CD8-positive, alpha-beta memory T cell (primary cell): ENCODE measurements around the gene NTM. TPM values are rescaled to one million over a fixed set of nuclear protein-coding genes. Genes with fewer than 3 reads are reported as not detected.

ENCODE experiments used
- CTCF ChIA-PET: fragments of 350-600 bp; sonication (Branson Sonifier 250); formaldehyde crosslinking; loops from one replicate; lab custom pipeline; 2021; ENCODE audit warnings: antibody characterized with exemption; lab: Charles Lee
- POLR2A ChIA-PET: fragments of 350-600 bp; sonication (Branson Sonifier 250); formaldehyde crosslinking; loops from one replicate; lab custom pipeline; 2021; ENCODE audit warnings: antibody characterized with exemption; lab: Charles Lee
- DNase-seq, 5 donors: peaks; one replicate each; pipeline versions ENCODE4 v3.0.0 to v3.0.0-alpha.2; 2020 to 2022; ENCODE audit warnings: mixed read lengths in 1 of 5
- H3K27ac ChIP-seq: one replicate; pipeline ENCODE4 v1.7.0; 2013; ENCODE audit warnings: low read depth, mild to moderate bottlenecking, low read length, moderate library complexity
- H3K27me3 ChIP-seq: 2 replicates; pipeline ENCODE4 v1.7.0; 2013; ENCODE audit warnings: low read length, mild to moderate bottlenecking; ENCODE audit not compliant: insufficient read depth, poor library complexity, severe bottlenecking
- H3K36me3 ChIP-seq: 2 replicates; pipeline ENCODE4 v1.7.0; 2013; ENCODE audit warnings: mild to moderate bottlenecking, low read length, moderate library complexity; ENCODE audit not compliant: insufficient read depth
- H3K4me1 ChIP-seq: 2 replicates; pipeline ENCODE4 v1.7.0; 2013; ENCODE audit warnings: mild to moderate bottlenecking, low read length, moderate library complexity; ENCODE audit not compliant: insufficient read depth
- H3K4me3 ChIP-seq: 2 replicates; pipeline ENCODE4 v1.7.0; 2013; ENCODE audit warnings: mild to moderate bottlenecking, low read length
- H3K9me3 ChIP-seq: 2 replicates; pipeline ENCODE4 v1.7.0; 2013; ENCODE audit warnings: mild to moderate bottlenecking, low read length
- H3K27ac Mint-ChIP-seq, 8 donors: one replicate each; pipeline ENCODE4 v1.8.0; 2020 to 2021; ENCODE audit warnings: mixed read lengths in 8 of 8, mild to moderate bottlenecking in 6 of 8, inconsistent platforms in 3 of 8, moderate library complexity in 3 of 8
- H3K27me3 Mint-ChIP-seq, 2 donors: one replicate each; pipeline ENCODE4 v1.8.0; 2020 to 2021; ENCODE audit warnings: mixed read lengths in 2 of 2, mild to moderate bottlenecking in 1 of 2, moderate library complexity in 1 of 2
- H3K36me3 Mint-ChIP-seq, 3 donors: one replicate each; pipeline ENCODE4 v1.8.0; 2020 to 2021; ENCODE audit warnings: mixed read lengths in 3 of 3, inconsistent platforms in 1 of 3, mild to moderate bottlenecking in 1 of 3
- H3K4me1 Mint-ChIP-seq, 3 donors: one replicate each; pipeline ENCODE4 v1.8.0; 2020 to 2021; ENCODE audit warnings: mixed read lengths in 3 of 3, inconsistent platforms in 1 of 3, mild to moderate bottlenecking in 1 of 3
- H3K4me3 Mint-ChIP-seq, 7 donors: one replicate each; pipeline ENCODE4 v1.8.0; 2020 to 2021; ENCODE audit warnings: mixed read lengths in 7 of 7, mild to moderate bottlenecking in 6 of 7, moderate library complexity in 4 of 7, inconsistent platforms in 2 of 7
- H3K9me3 Mint-ChIP-seq, 5 donors: one replicate each; pipeline ENCODE4 v1.8.0; 2020 to 2022; ENCODE audit warnings: mixed read lengths in 5 of 5, mild to moderate bottlenecking in 3 of 5, moderate library complexity in 2 of 5, inconsistent platforms in 1 of 5
- polyA plus RNA-seq: library from polyadenylated mRNA; unstranded; fragments of 300-500 nt; fragmentation: Illumina TruSeq; gene quantifications from one replicate; pipeline ENCODE4 v1.2.3, GENCODE V29; 2021
- total RNA-seq, 2 experiments: library from RNA; stranded (reverse); gene quantifications; one replicate each; pipeline ENCODE4 v1.2.3, GENCODE V29; 2021

Gene NTM
- total and polyA plus RNA-seq, 3 experiments from 2014 or later: not detected

GRCh38 chr11:132288036-132288435 is 917.6 kb downstream of the NTM start:
- H3K4me1 ChIP-seq: no peaks in the 10 kb centered on the region
- POLR2A ChIA-PET: no interaction called here
- Mint-ChIP-seq H3K9me3 (peaks cover 0 to 8% (median 2%) of the 10 kb centered on the region in 5 donors), H3K27ac (no peak overlapping the region), H3K4me3 (no peak overlapping the region), H3K27me3 (peaks cover 2 to 11% of the 10 kb centered on the region in 2 donors), H3K36me3 (peaks cover 0 to 2% (median 0%) of the 10 kb centered on the region in 3 donors), H3K4me1 (no peaks in the 10 kb centered on the region)
- no peak overlapping the region for H3K4me3 ChIP-seq
- H3K9me3 ChIP-seq: no peaks in the 10 kb centered on the region
- H3K36me3 ChIP-seq: no peaks in the 10 kb centered on the region
- H3K27me3 ChIP-seq: no peaks in the 10 kb centered on the region
- no peak for DNase-seq
- CTCF ChIA-PET: no interaction called here
- H3K27ac ChIP-seq: no peak overlapping the region

GRCh38 chr11:132289590-132290256 is 919.3 kb downstream of the NTM start:
- H3K36me3 Mint-ChIP-seq: peaks cover 0 to 2% (median 0%) of the 10 kb centered on the region in 3 donors
- H3K36me3 ChIP-seq: no peaks in the 10 kb centered on the region
- POLR2A ChIA-PET: no interaction called here
- H3K4me3 Mint-ChIP-seq: no peak overlapping the region
- H3K4me1 ChIP-seq: no peaks in the 10 kb centered on the region
- CTCF ChIA-PET: no interaction called here
- no peak overlapping the region for H3K27ac Mint-ChIP-seq
- H3K4me1 Mint-ChIP-seq: no peaks in the 10 kb centered on the region
- no peak overlapping the region for H3K4me3 ChIP-seq
- no peaks in the 10 kb centered on the region for H3K9me3 ChIP-seq
- no peak for DNase-seq
- no peaks in the 10 kb centered on the region for H3K27me3 ChIP-seq
- H3K9me3 Mint-ChIP-seq: peaks cover 0 to 8% (median 2%) of the 10 kb centered on the region in 5 donors
- no peak overlapping the region for H3K27ac ChIP-seq
- peaks cover 2 to 11% of the 10 kb centered on the region in 2 donors for H3K27me3 Mint-ChIP-seq

GRCh38 chr11:132293586-132293985 is 923.2 kb downstream of the NTM start:
- CTCF ChIA-PET: no interaction called here
- POLR2A ChIA-PET: no interaction called here
- Histone ChIP-seq H3K4me1 (no peaks in the 10 kb centered on the region), H3K36me3 (no peaks in the 10 kb centered on the region), H3K4me3 (no peak overlapping the region), H3K9me3 (no peaks in the 10 kb centered on the region), H3K27ac (no peak overlapping the region), H3K27me3 (no peaks in the 10 kb centered on the region)
- H3K4me3 Mint-ChIP-seq: no peak overlapping the region
- peaks cover 0 to 10% (median 1%) of the 10 kb centered on the region in 5 donors for H3K9me3 Mint-ChIP-seq
- no peak for DNase-seq
- peaks cover 2 to 7% of the 10 kb centered on the region in 2 donors for H3K27me3 Mint-ChIP-seq
- no peak overlapping the region for H3K27ac Mint-ChIP-seq
- no peaks in the 10 kb centered on the region for H3K4me1 Mint-ChIP-seq
- H3K36me3 Mint-ChIP-seq: peaks cover 0 to 2% (median 0%) of the 10 kb centered on the region in 3 donors

- H3K36me3 Mint-ChIP-seq: no peaks in the 10 kb centered on the region
- peaks cover 0 to 10% (median 1%) of the 10 kb centered on the region in 5 donors for H3K9me3 Mint-ChIP-seq
- ChIA-PET POLR2A (no interaction called here), CTCF (no interaction called here)
- Histone ChIP-seq H3K36me3 (no peaks in the 10 kb centered on the region), H3K4me3 (no peak overlapping the region), H3K27me3 (no peaks in the 10 kb centered on the region), H3K4me1 (no peaks in the 10 kb centered on the region), H3K27ac (no peak overlapping the region), H3K9me3 (no peaks in the 10 kb centered on the region)
- H3K27me3 Mint-ChIP-seq: peaks cover 0 to 4% of the 10 kb centered on the region in 2 donors
- DNase-seq: no peak
- no peak overlapping the region for H3K4me3 Mint-ChIP-seq
- H3K4me1 Mint-ChIP-seq: no peaks in the 10 kb centered on the region
- H3K27ac Mint-ChIP-seq: no peak overlapping the region
Observed at GRCh38 chr11:132296946-132297610, 926.7 kb downstream of the NTM start.

- H3K4me3 ChIP-seq: no peak overlapping the region
- DNase-seq: no peak
- H3K27me3 ChIP-seq: no peaks in the 10 kb centered on the region
- POLR2A ChIA-PET: no interaction called here
- no peaks in the 10 kb centered on the region for H3K27me3 Mint-ChIP-seq
- H3K4me3 Mint-ChIP-seq: no peak overlapping the region
- no peak overlapping the region for H3K27ac Mint-ChIP-seq
- no peaks in the 10 kb centered on the region for H3K4me1 Mint-ChIP-seq
- peaks cover 0 to 8% (median 2%) of the 10 kb centered on the region in 5 donors for H3K9me3 Mint-ChIP-seq
- no peaks in the 10 kb centered on the region for H3K9me3 ChIP-seq
- no peak overlapping the region for H3K27ac ChIP-seq
- no peaks in the 10 kb centered on the region for H3K36me3 Mint-ChIP-seq
- no peaks in the 10 kb centered on the region for H3K36me3 ChIP-seq
- CTCF ChIA-PET: no interaction called here
- H3K4me1 ChIP-seq: no peaks in the 10 kb centered on the region
Observed at GRCh38 chr11:132298357-132298756, 927.9 kb downstream of the NTM start.

GRCh38 chr11:132300283-132300682 is 929.9 kb downstream of the NTM start:
- Mint-ChIP-seq H3K36me3 (no peaks in the 10 kb centered on the region), H3K27ac (no peak overlapping the region), H3K4me3 (no peak overlapping the region), H3K4me1 (no peaks in the 10 kb centered on the region), H3K9me3 (peaks cover 0 to 7% (median 2%) of the 10 kb centered on the region in 5 donors), H3K27me3 (no peaks in the 10 kb centered on the region)
- Histone ChIP-seq H3K4me1 (no peaks in the 10 kb centered on the region), H3K27ac (no peak overlapping the region), H3K4me3 (no peak overlapping the region), H3K27me3 (no peaks in the 10 kb centered on the region), H3K36me3 (no peaks in the 10 kb centered on the region), H3K9me3 (no peaks in the 10 kb centered on the region)
- ChIA-PET POLR2A (no interaction called here), CTCF (interaction anchor here (1.1 kb wide), 1 partner anchor 11 kb away, joined by 3 read pairs; no protein-coding TSS in a partner anchor)
- DNase-seq: no peak

- Mint-ChIP-seq H3K27ac (no peak overlapping the region), H3K4me3 (no peak overlapping the region), H3K9me3 (peaks cover 0 to 4% (median 0%) of the 10 kb centered on the region in 5 donors), H3K4me1 (no peaks in the 10 kb centered on the region), H3K36me3 (peaks cover 0 to 2% (median 0%) of the 10 kb centered on the region in 3 donors), H3K27me3 (no peaks in the 10 kb centered on the region)
- Histone ChIP-seq H3K9me3 (no peaks in the 10 kb centered on the region), H3K27me3 (no peaks in the 10 kb centered on the region), H3K36me3 (no peaks in the 10 kb centered on the region), H3K4me3 (no peak overlapping the region), H3K4me1 (no peaks in the 10 kb centered on the region), H3K27ac (no peak overlapping the region)
- POLR2A ChIA-PET: no interaction called here
- CTCF ChIA-PET: no interaction called here
- DNase-seq: no peak
Observed at GRCh38 chr11:132301465-132301864, 931.0 kb downstream of the NTM start.

GRCh38 chr11:132301900-132302299 is 931.5 kb downstream of the NTM start:
- Histone ChIP-seq H3K4me3 (no peak overlapping the region), H3K36me3 (no peaks in the 10 kb centered on the region), H3K27me3 (no peaks in the 10 kb centered on the region), H3K9me3 (no peaks in the 10 kb centered on the region), H3K27ac (no peak overlapping the region), H3K4me1 (no peaks in the 10 kb centered on the region)
- Mint-ChIP-seq H3K4me3 (no peak overlapping the region), H3K36me3 (peaks cover 0 to 2% (median 0%) of the 10 kb centered on the region in 3 donors), H3K4me1 (no peaks in the 10 kb centered on the region), H3K27ac (no peak overlapping the region), H3K27me3 (no peaks in the 10 kb centered on the region), H3K9me3 (peaks cover 0 to 4% (median 0%) of the 10 kb centered on the region in 5 donors)
- POLR2A ChIA-PET: no interaction called here
- CTCF ChIA-PET: no interaction called here
- no peak for DNase-seq
